Ascending aorta (tissue), 2 donors: ENCODE data around the gene SETMAR. TPM values are rescaled to one million over a fixed set of nuclear protein-coding genes. Genes with fewer than 3 reads are reported as not detected.

Source experiments
- DNase-seq, 2 donors: peaks; one replicate each; pipeline ENCODE4 v3.0.0-alpha.2; 2019; ENCODE audit warnings: low spot score in 2 of 2
- H3K27ac ChIP-seq, 2 donors: fragments of 200-600 bp; sonication (generic); one replicate each; pipeline ENCODE4 v1.5.1; 2016 to 2017; ENCODE audit warnings: mild to moderate bottlenecking in 1 of 2
- H3K27me3 ChIP-seq: fragments of 200-600 bp; sonication (generic); one replicate; pipeline ENCODE4 v1.5.1; 2017
- H3K36me3 ChIP-seq, 2 donors: fragments of 200-600 bp; sonication (generic); one replicate each; pipeline ENCODE4 v1.5.1; 2016
- H3K4me1 ChIP-seq, 2 donors: fragments of 200-600 bp; sonication (generic); one replicate each; pipeline ENCODE4 v1.5.1; 2016 to 2017; ENCODE audit warnings: mild to moderate bottlenecking in 1 of 2
- H3K4me3 ChIP-seq, 2 donors: fragments of 200-600 bp; sonication (generic); one replicate each; pipeline ENCODE4 v1.5.1; 2016 to 2017; ENCODE audit warnings: mild to moderate bottlenecking in 1 of 2
- H3K9me3 ChIP-seq, 2 donors: fragments of 200-600 bp; sonication (generic); one replicate each; pipeline ENCODE4 v1.5.1; 2016
- CTCF ChIP-seq, 3 experiments: fragments of 200-600 bp in 2 of 3; fragments of 450-650 bp in 1 of 3; sonication (generic) in 2 of 3; IDR thresholded peaks; one replicate each; pipeline ENCODE4 v1.5.1; 2016 to 2019; ENCODE audit warnings: antibody characterized with exemption in 3 of 3, mild to moderate bottlenecking in 1 of 3, moderate library complexity in 1 of 3
- intact Hi-C: fragments of 100-400 bp; cut with DNase I; formaldehyde crosslinking; loops from one replicate; pipeline ENCODE4 v1.15.1; 2023
- total RNA-seq: library from RNA; depleted of rRNA; stranded (reverse); fragments of >200 nt; gene quantifications from one replicate; pipeline ENCODE4 v1.1.0, GENCODE V29; 2016

SETMAR gene
- 13.6 TPM for total RNA-seq

GRCh38 chr3:4303187-4304123, at the start of gene SETMAR:
SETMAR (plus strand) TSS chr3:4303369; CDS start chr3:4303371, 2 bp downstream.
- peaks cover 8 to 42% of the 10 kb centered on the region in 2 donors for H3K4me1 ChIP-seq

GRCh38 chr3:4261406-4261805, 41.8 kb upstream of the SETMAR start:
- no peak for DNase-seq
- Histone ChIP-seq H3K27ac (no peak overlapping the region), H3K4me1 (no peaks in the 10 kb centered on the region), H3K4me3 (no peak overlapping the region), H3K27me3 (no peaks in the 10 kb centered on the region), H3K9me3 (no peaks in the 10 kb centered on the region), H3K36me3 (no peaks in the 10 kb centered on the region)
- TF ChIP-seq CTCF (IDR thresholded peaks at IDR 0.05), result no peak
- intact Hi-C loops, result no loop called here

More at GRCh38 chr3:4303187-4304123, at the start of gene SETMAR:
- no peaks in the 10 kb centered on the region for H3K27me3 ChIP-seq
- DNase-seq, result peak; percentile 75 to 97
- no peak for TF ChIP-seq CTCF (IDR thresholded peaks at IDR 0.05)
- H3K36me3 ChIP-seq, result no peaks in the 10 kb centered on the region
- peak within 1 kb of the TSS; percentile 91 to 96 for H3K27ac ChIP-seq
- H3K4me3 ChIP-seq, result peak within 1 kb of the TSS; percentile 90 to 92
- no peaks in the 10 kb centered on the region for H3K9me3 ChIP-seq
- intact Hi-C loops, result loop anchor here (5.0 kb wide), 5 partner anchors 189 to 1176 kb away; partner anchors contain the start of genes ARL8B, BHLHE40, EDEM1 and ITPR1

DNA sequence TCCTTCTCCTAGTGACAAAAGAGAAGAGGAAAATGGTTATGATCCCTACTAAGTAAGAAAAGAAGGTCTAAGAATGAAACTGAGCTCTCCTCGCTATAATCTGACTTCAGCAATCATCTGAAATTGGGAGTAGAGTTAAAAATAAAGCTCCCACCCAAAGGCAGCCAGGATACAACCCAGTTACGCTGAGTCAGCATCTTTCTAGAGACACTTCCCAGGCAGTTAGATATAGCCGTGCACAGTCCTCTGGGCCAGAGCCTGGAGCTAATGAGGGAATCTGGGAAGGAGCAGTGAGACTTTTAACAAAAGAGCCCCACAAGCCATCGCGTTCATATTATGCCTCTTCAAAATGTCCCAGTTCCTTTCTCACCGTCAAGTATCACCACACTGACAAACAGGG, 39.1 kb upstream of the SETMAR start:
- DNase-seq, result no peak
- H3K9me3 ChIP-seq, result no peaks in the 10 kb centered on the region
- no peak overlapping the region for H3K27ac ChIP-seq
- H3K4me1 ChIP-seq, result no peaks in the 10 kb centered on the region
- no peaks in the 10 kb centered on the region for H3K36me3 ChIP-seq
- H3K4me3 ChIP-seq, result no peak overlapping the region
- TF ChIP-seq CTCF (IDR thresholded peaks at IDR 0.05), result no peak
- intact Hi-C loops, result no loop called here
- H3K27me3 ChIP-seq, result no peaks in the 10 kb centered on the region

- TF ChIP-seq CTCF (IDR thresholded peaks at IDR 0.05), result no peak
- H3K27me3 ChIP-seq, result no peaks in the 10 kb centered on the region
- intact Hi-C loops, result no loop called here
- H3K9me3 ChIP-seq, result no peaks in the 10 kb centered on the region
- DNase-seq, result no peak
- no peaks in the 10 kb centered on the region for H3K36me3 ChIP-seq
- no peak overlapping the region for H3K27ac ChIP-seq
- H3K4me1 ChIP-seq, result no peaks in the 10 kb centered on the region
- H3K4me3 ChIP-seq, result no peak overlapping the region
Measured at GRCh38 chr3:4270720-4271119, 32.4 kb upstream of the SETMAR start.

DNA sequence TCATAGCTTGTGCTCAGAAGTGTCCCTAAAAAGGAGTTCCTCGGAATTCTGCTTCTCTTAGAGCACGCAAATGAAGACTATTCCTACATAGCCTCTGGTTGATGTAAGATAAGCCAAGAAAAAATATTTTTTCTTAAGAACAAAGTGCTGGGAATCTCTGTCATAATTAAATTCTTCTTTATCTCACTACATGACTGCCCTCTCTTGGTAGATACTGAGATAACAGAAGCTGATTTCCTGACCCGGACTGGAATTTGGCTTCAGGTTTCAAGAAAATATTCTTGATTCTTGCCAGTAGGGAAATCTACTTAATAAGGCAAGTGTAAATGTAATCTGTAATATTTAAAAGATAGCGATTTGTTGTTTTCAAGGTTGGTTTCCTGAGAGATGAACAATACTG, 31.3 kb upstream of the SETMAR start:
- H3K27ac ChIP-seq, result no peak overlapping the region
- H3K4me3 ChIP-seq, result no peak overlapping the region
- peak in 1 of 3 experiments; percentile 49 for TF ChIP-seq CTCF (IDR thresholded peaks at IDR 0.05)
- H3K36me3 ChIP-seq, result no peaks in the 10 kb centered on the region
- intact Hi-C loops, result no loop called here
- H3K9me3 ChIP-seq, result no peaks in the 10 kb centered on the region
- H3K4me1 ChIP-seq, result no peaks in the 10 kb centered on the region
- no peaks in the 10 kb centered on the region for H3K27me3 ChIP-seq
- DNase-seq, result no peak
